Thyroid gland (tissue), 4 donors: ENCODE results near the gene PABPN1. TPM values are rescaled to one million over a fixed set of nuclear protein-coding genes. Genes with fewer than 3 reads are reported as not detected.

Source experiments
- DNase-seq, 2 donors: peaks; one replicate each; pipeline ENCODE4 v3.0.0-alpha.2; 2019
- H3K27ac ChIP-seq, 3 donors: fragments of 200-600 bp; sonication (generic); 1 replicate in 2 of 3; 2 replicates in 1 of 3; pipeline ENCODE4 v1.5.1; 2016 to 2019; ENCODE audit warnings: mild to moderate bottlenecking in 1 of 3, moderate library complexity in 1 of 3
- H3K27me3 ChIP-seq: fragments of 200-600 bp; sonication (generic); one replicate; pipeline ENCODE4 v1.5.1; 2019
- H3K36me3 ChIP-seq, 2 donors: fragments of 200-600 bp; sonication (generic); one replicate each; pipeline ENCODE4 v1.5.1; 2016 to 2019
- H3K4me1 ChIP-seq, 2 donors: fragments of 200-600 bp; sonication (generic); one replicate each; pipeline ENCODE4 v1.5.1; 2017 to 2019
- H3K4me3 ChIP-seq, 3 donors: fragments of 200-600 bp; sonication (generic); replicated peaks in 1 of 3; 1 replicate in 2 of 3; 2 replicates in 1 of 3; pipeline ENCODE4 v1.5.1; 2016; ENCODE audit warnings: mild to moderate bottlenecking in 1 of 3
- H3K9me3 ChIP-seq: fragments of 200-600 bp; sonication (generic); one replicate; pipeline ENCODE4 v1.5.1; 2017
- POLR2A ChIP-seq, 2 donors: fragments of 450-650 bp; IDR thresholded peaks; one replicate each; pipeline ENCODE4 v1.6.1; 2017; ENCODE audit warnings: antibody characterized with exemption in 2 of 2, mild to moderate bottlenecking in 2 of 2, moderate library complexity in 1 of 2
- WGBS, 2 donors: methylation state at CpG; one replicate each; pipeline ENCODE4 v1.1.5; 2017; 5-methylcytosine and 5-hydroxymethylcytosine counted together
- intact Hi-C: fragments of 100-400 bp; cut with DNase I; formaldehyde crosslinking; loops from one replicate; pipeline ENCODE4 v1.15.1; 2023
- total RNA-seq, 4 donors: library from RNA; depleted of rRNA; stranded (reverse); fragments of >200 nt; gene quantifications; one replicate each; pipeline ENCODE4 v1.2.3, GENCODE V29; 2016
- TF ChIP-seq, protein P1 (sequence below), 6 experiments: fragments of 200-600 bp in 3 of 6; fragments of 450-650 bp in 3 of 6; sonication (generic) in 3 of 6; IDR thresholded peaks; one replicate each; pipeline ENCODE4 v1.5.1; 2016 to 2019; ENCODE audit warnings: antibody characterized with exemption in 6 of 6, mild to moderate bottlenecking in 2 of 6, inconsistent platforms in 1 of 6, moderate library complexity in 1 of 6

Gene PABPN1
- total RNA-seq, 4 donors from 2014 or later, result 37.9 to 74.6 (median 60.5) TPM

DNA sequence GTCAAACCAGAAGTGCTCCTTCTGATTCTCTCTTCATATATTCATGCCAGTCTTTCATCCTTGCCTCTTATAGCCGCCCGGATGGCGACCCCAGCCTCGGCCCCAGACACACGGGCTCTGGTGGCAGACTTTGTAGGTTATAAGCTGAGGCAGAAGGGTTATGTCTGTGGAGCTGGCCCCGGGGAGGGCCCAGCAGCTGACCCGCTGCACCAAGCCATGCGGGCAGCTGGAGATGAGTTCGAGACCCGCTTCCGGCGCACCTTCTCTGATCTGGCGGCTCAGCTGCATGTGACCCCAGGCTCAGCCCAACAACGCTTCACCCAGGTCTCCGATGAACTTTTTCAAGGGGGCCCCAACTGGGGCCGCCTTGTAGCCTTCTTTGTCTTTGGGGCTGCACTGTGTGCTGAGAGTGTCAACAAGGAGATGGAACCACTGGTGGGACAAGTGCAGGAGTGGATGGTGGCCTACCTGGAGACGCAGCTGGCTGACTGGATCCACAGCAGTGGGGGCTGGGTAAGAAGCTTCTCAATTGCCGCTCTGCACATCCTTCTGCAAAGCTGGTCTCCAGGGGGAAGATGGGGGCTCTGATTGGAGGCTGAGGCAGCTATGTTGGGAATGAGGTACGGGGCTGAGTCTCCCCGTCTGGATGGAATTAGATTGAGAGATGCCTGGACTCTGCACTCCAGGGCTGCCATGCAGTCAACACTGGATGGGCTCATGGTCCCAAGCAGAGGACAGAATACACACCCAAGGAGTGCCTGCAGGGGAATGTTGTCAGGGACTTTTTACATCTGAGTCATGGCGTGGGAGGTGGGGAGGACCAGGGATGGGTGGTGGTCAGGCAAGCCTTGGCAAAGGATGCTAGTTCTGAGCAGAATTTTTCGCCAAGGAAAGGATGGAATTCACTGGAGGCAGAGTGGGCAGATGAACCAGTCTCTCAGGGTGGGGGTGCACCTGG is 13.3 kb upstream of the PABPN1 start:
- Histone ChIP-seq H3K4me1 (peaks cover 25 to 35% of the 10 kb centered on the region in 2 donors), H3K4me3 (peak overlapping the region in 1 of 3 donors; percentile 69), H3K27me3 (no peaks in the 10 kb centered on the region), H3K9me3 (no peaks in the 10 kb centered on the region), H3K36me3 (peaks cover 3 to 8% of the 10 kb centered on the region in 2 donors), H3K27ac (peak overlapping the region in 2 of 3 donors; percentile 70 to 88)
- 83 to 86% methylated on average over 12 to 22 of the region's 22 CpGs for WGBS, 2 donors
- DNase-seq, result no peak
- intact Hi-C loops, result no loop called here
- no peak for TF ChIP-seq POLR2A (IDR thresholded peaks at IDR 0.05)
- TF ChIP-seq, protein P1, sequence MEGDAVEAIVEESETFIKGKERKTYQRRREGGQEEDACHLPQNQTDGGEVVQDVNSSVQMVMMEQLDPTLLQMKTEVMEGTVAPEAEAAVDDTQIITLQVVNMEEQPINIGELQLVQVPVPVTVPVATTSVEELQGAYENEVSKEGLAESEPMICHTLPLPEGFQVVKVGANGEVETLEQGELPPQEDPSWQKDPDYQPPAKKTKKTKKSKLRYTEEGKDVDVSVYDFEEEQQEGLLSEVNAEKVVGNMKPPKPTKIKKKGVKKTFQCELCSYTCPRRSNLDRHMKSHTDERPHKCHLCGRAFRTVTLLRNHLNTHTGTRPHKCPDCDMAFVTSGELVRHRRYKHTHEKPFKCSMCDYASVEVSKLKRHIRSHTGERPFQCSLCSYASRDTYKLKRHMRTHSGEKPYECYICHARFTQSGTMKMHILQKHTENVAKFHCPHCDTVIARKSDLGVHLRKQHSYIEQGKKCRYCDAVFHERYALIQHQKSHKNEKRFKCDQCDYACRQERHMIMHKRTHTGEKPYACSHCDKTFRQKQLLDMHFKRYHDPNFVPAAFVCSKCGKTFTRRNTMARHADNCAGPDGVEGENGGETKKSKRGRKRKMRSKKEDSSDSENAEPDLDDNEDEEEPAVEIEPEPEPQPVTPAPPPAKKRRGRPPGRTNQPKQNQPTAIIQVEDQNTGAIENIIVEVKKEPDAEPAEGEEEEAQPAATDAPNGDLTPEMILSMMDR (IDR thresholded peaks at IDR 0.05), result no peak

DNA sequence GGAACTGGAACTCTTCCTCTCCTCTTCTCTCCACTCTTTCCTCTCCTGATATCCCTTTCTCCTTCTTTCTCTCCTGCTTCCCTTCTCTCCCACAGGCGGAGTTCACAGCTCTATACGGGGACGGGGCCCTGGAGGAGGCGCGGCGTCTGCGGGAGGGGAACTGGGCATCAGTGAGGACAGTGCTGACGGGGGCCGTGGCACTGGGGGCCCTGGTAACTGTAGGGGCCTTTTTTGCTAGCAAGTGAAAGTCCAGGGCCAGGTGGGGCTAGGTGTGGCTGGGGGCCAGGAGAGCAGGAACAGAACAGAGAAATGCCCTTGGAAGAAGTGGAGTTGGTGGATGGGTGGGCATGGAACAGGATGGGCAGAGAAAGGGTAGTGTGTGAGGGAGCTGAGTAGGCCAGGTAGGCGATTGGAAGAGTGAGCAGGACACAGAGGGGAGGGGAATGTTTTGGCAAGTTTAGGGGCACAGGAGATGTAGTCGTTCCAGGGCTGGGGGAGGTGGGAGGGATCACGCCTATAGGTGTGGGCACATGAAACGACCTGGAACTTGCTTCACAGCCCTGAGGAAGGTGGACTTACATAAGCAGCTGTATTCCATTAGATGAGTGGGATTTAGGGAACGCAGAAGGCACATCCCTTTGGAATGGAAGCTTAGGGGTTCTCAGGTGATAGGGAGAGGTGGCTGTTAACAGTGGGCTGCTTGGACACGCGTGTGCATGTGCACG is 12.4 kb upstream of the PABPN1 start:
- TF ChIP-seq, protein P1 (IDR thresholded peaks at IDR 0.05), result no peak
- TF ChIP-seq POLR2A (IDR thresholded peaks at IDR 0.05), result no peak
- 89% methylated on average over 17 of the region's 17 CpGs for WGBS, 2 donors
- DNase-seq, result no peak
- Histone ChIP-seq H3K36me3 (peaks cover 3 to 8% of the 10 kb centered on the region in 2 donors), H3K9me3 (no peaks in the 10 kb centered on the region), H3K4me3 (no peak overlapping the region), H3K4me1 (peaks cover 25 to 32% of the 10 kb centered on the region in 2 donors), H3K27me3 (no peaks in the 10 kb centered on the region), H3K27ac (no peak overlapping the region)
- intact Hi-C loops, result no loop called here

DNA sequence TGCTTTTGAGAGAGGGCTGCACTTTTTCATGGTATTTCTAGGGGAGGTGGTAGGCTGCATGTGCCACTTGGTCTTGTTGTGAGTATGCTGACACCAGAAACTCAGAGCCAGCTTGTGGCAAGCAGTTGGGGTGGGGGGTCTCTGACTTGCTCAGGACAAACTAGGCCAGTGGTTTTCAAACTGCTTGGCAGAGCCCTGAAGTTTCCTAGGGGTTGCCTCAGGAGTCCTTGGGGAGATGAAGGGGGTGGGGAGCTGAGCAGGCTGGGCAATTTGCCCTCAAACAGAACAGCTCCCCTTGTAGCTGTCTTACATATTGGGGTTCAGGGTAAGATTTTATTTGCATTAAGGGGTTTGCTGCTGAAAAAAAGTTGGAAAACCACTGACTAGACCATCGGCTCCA is 10.7 kb upstream of the PABPN1 start:
- 78 to 100% methylated on average over 1 of the region's 1 CpG for WGBS, 2 donors
- no peaks in the 10 kb centered on the region for H3K9me3 ChIP-seq
- no peaks in the 10 kb centered on the region for H3K27me3 ChIP-seq
- intact Hi-C loops, result no loop called here
- DNase-seq, result no peak
- TF ChIP-seq, protein P1 (IDR thresholded peaks at IDR 0.05), result no peak
- TF ChIP-seq POLR2A (IDR thresholded peaks at IDR 0.05), result no peak
- H3K27ac ChIP-seq, result no peak overlapping the region
- H3K4me1 ChIP-seq, result peaks cover 25 to 30% of the 10 kb centered on the region in 2 donors
- H3K36me3 ChIP-seq, result peaks cover 3 to 8% of the 10 kb centered on the region in 2 donors
- no peak overlapping the region for H3K4me3 ChIP-seq

DNA sequence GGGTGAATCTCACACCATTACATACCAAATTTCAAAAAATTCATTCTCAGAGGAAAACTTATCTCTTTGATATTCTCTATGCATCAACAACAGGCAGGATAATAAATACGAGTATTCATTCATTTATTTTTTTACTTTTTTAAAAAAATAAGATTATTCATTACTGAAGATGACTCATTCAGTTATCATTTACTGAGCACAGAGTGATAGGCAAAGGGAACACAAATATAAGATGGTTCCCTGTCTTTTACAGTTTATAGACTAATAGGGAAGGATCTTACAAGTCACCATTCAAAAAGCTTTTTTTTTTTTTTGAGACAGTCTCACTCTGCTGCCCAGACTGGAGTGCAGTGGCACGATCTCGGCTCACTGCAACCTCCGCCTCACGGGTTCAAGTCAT is 5.0 kb upstream of the PABPN1 start:
- Histone ChIP-seq H3K4me3 (no peak overlapping the region), H3K9me3 (no peaks in the 10 kb centered on the region), H3K4me1 (peaks cover 5 to 8% of the 10 kb centered on the region in 2 donors), H3K27me3 (no peaks in the 10 kb centered on the region), H3K36me3 (no peaks in the 10 kb centered on the region), H3K27ac (no peak overlapping the region)
- intact Hi-C loops, result no loop called here
- DNase-seq, result no peak
- TF ChIP-seq, protein P1 (IDR thresholded peaks at IDR 0.05), result no peak
- TF ChIP-seq POLR2A (IDR thresholded peaks at IDR 0.05), result no peak
- 93 to 94% methylated on average over 5 of the region's 5 CpGs for WGBS, 2 donors
